MM.1S (cell line): ENCODE results near the gene SLC35A4.

ENCODE experiments used
- DNase-seq: peaks from one replicate; pipeline ENCODE4 v3.0.0-alpha.2; 2015
- H2AFZ ChIP-seq: fragments of 300-600 bp; sonication (generic); 2 replicates; pipeline ENCODE4 v1.6.0; 2016; ENCODE audit warnings: antibody characterized with exemption, low read length
- H3F3A ChIP-seq: fragments of 300-600 bp; sonication (generic); 2 replicates; pipeline ENCODE4 v1.6.1; 2016; ENCODE audit warnings: mild to moderate bottlenecking, antibody characterized with exemption, low read length, moderate library complexity, mixed read lengths; ENCODE audit not compliant: insufficient read depth
- H3K27ac ChIP-seq: fragments of 300-600 bp; sonication (generic); 2 replicates; pipeline ENCODE4 v1.5.1; 2016; ENCODE audit warnings: mild to moderate bottlenecking, low read length
- H3K27me3 ChIP-seq: fragments of 300-600 bp; sonication (generic); replicated peaks from 2 replicates; pipeline ENCODE4 v1.6.0; 2016; ENCODE audit warnings: low read length; ENCODE audit not compliant: insufficient read depth
- H3K36me3 ChIP-seq: fragments of 300-600 bp; sonication (generic); replicated peaks from 2 replicates; pipeline ENCODE4 v1.6.1; 2016; ENCODE audit warnings: mild to moderate bottlenecking, low read length, mixed read lengths; ENCODE audit not compliant: insufficient read depth
- H3K4me1 ChIP-seq: fragments of 300-600 bp; sonication (generic); 2 replicates; pipeline ENCODE4 v1.6.1; 2016; ENCODE audit warnings: low read length, mixed read lengths
- H3K4me2 ChIP-seq: fragments of 300-600 bp; sonication (generic); 2 replicates; pipeline ENCODE4 v1.6.0; 2016; ENCODE audit warnings: low read depth, low read length
- H3K4me3 ChIP-seq: fragments of 300-600 bp; sonication (generic); 2 replicates; pipeline ENCODE4 v1.5.1; 2016; ENCODE audit warnings: low read length, mixed read lengths
- H3K79me2 ChIP-seq: fragments of 300-600 bp; sonication (generic); 2 replicates; pipeline ENCODE4 v1.6.1; 2016; ENCODE audit warnings: mixed run types, low read length, mixed read lengths
- H3K9ac ChIP-seq: fragments of 300-600 bp; sonication (generic); 2 replicates; pipeline ENCODE4 v1.6.1; 2016; ENCODE audit warnings: low read length, mixed read lengths
- H3K9me2 ChIP-seq: fragments of 300-600 bp; sonication (generic); replicated peaks from 2 replicates; pipeline ENCODE4 v1.6.1; 2016; ENCODE audit warnings: mild to moderate bottlenecking, low read length, mixed read lengths; ENCODE audit not compliant: insufficient read depth
- H3K9me3 ChIP-seq: fragments of 300-600 bp; sonication (generic); replicated peaks from 2 replicates; pipeline ENCODE4 v1.6.1; 2016; ENCODE audit warnings: mild to moderate bottlenecking, low read length, mixed read lengths; ENCODE audit not compliant: insufficient read depth
- H4K20me1 ChIP-seq: fragments of 300-600 bp; sonication (generic); 2 replicates; pipeline ENCODE4 v1.6.1; 2016; ENCODE audit warnings: mild to moderate bottlenecking, low read length, moderate library complexity, mixed read lengths; ENCODE audit not compliant: insufficient read depth
- CTCF ChIP-seq: fragments of 300-600 bp; sonication (generic); IDR thresholded peaks from 2 replicates; pipeline ENCODE4 v1.5.1; 2016; ENCODE audit warnings: antibody characterized with exemption, low read length, mixed read lengths
- EZH2 ChIP-seq: fragments of 300-600 bp; sonication (generic); optimal IDR thresholded peaks from 2 replicates; pipeline ENCODE3; 2017; ENCODE audit warnings: low read depth, mild to moderate bottlenecking, antibody characterized with exemption, low read length, mixed read lengths
- EZH2phosphoT487 ChIP-seq: fragments of 300-600 bp; sonication (generic); IDR thresholded peaks from 2 replicates; pipeline ENCODE4 v1.6.1; 2018; ENCODE audit warnings: antibody characterized with exemption, low read length

The SLC35A4 gene

GRCh38 chr5:140567136-140567818, 2.6 kb downstream of the SLC35A4 start:
- Histone ChIP-seq H3K4me3 (no peak overlapping the region), H3K9me2 (no peaks in the 10 kb centered on the region), H3K79me2 (peaks cover 46% of the 10 kb centered on the region), H3K27me3 (no peaks in the 10 kb centered on the region), H3K36me3 (no peaks in the 10 kb centered on the region), H3K9me3 (no peaks in the 10 kb centered on the region), H2AFZ (no peak overlapping the region), H3F3A (peaks cover 18% of the 10 kb centered on the region), H4K20me1 (no peaks in the 10 kb centered on the region), H3K27ac (no peak overlapping the region), H3K4me2 (no peak overlapping the region), H3K4me1 (peaks cover 44% of the 10 kb centered on the region), H3K9ac (no peak overlapping the region)
- no peak for DNase-seq
- TF ChIP-seq EZH2, result no peak
- no peak for TF ChIP-seq EZH2phosphoT487
- TF ChIP-seq CTCF, result no peak

DNA sequence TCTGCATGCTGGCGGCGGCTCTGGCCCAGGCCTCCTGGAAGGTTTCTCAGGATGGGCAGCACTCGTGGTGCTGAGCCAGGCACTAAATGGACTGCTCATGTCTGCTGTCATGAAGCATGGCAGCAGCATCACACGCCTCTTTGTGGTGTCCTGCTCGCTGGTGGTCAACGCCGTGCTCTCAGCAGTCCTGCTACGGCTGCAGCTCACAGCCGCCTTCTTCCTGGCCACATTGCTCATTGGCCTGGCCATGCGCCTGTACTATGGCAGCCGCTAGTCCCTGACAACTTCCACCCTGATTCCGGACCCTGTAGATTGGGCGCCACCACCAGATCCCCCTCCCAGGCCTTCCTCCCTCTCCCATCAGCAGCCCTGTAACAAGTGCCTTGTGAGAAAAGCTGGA, 3.2 kb downstream of the SLC35A4 start:
- H3K9ac ChIP-seq, result no peak overlapping the region
- H3K9me2 ChIP-seq, result no peaks in the 10 kb centered on the region
- peaks cover 18% of the 10 kb centered on the region for H3F3A ChIP-seq
- peaks cover 46% of the 10 kb centered on the region for H3K79me2 ChIP-seq
- no peaks in the 10 kb centered on the region for H3K36me3 ChIP-seq
- no peaks in the 10 kb centered on the region for H3K9me3 ChIP-seq
- peaks cover 44% of the 10 kb centered on the region for H3K4me1 ChIP-seq
- no peak overlapping the region for H3K4me2 ChIP-seq
- H3K4me3 ChIP-seq, result no peak overlapping the region
- TF ChIP-seq EZH2phosphoT487 (no peak), CTCF (no peak)
- H3K27ac ChIP-seq, result peak overlapping the region; percentile 70; the same call in 1 of the 2 replicates
- no peak for DNase-seq
- no peak overlapping the region for H2AFZ ChIP-seq
- no peaks in the 10 kb centered on the region for H4K20me1 ChIP-seq
- H3K27me3 ChIP-seq, result no peaks in the 10 kb centered on the region

DNA sequence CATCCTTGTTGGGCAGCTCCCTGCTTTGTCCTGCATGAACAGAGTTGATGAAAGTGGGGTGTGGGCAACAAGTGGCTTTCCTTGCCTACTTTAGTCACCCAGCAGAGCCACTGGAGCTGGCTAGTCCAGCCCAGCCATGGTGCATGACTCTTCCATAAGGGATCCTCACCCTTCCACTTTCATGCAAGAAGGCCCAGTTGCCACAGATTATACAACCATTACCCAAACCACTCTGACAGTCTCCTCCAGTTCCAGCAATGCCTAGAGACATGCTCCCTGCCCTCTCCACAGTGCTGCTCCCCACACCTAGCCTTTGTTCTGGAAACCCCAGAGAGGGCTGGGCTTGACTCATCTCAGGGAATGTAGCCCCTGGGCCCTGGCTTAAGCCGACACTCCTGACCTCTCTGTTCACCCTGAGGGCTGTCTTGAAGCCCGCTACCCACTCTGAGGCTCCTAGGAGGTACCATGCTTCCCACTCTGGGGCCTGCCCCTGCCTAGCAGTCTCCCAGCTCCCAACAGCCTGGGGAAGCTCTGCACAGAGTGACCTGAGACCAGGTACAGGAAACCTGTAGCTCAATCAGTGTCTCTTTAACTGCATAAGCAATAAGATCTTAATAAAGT, 3.9 kb downstream of the SLC35A4 start:
- Histone ChIP-seq H3K4me2 (peak overlapping the region; percentile 65), H3K27me3 (no peaks in the 10 kb centered on the region), H4K20me1 (no peaks in the 10 kb centered on the region), H3K9me3 (no peaks in the 10 kb centered on the region), H3K79me2 (peaks cover 46% of the 10 kb centered on the region), H3F3A (peaks cover 18% of the 10 kb centered on the region), H3K4me3 (no peak overlapping the region; the same call in 1 of the 2 replicates), H3K27ac (peak overlapping the region; percentile 70), H3K9me2 (no peaks in the 10 kb centered on the region), H3K9ac (peak overlapping the region; percentile 40; the same call in 1 of the 2 replicates), H2AFZ (no peak overlapping the region), H3K4me1 (peaks cover 40% of the 10 kb centered on the region), H3K36me3 (no peaks in the 10 kb centered on the region)
- TF ChIP-seq CTCF (no peak), EZH2phosphoT487 (no peak), EZH2 (no peak)
- DNase-seq, result no peak
